Measurements from ENCODE around the gene COL6A3. TPM values are rescaled to one million over a fixed set of nuclear protein-coding genes. Genes with fewer than 3 reads are reported as not detected.

Gene COL6A3
- polyA plus RNA-seq, 1 of the 3 experiments (the other 2 are of a cell fraction), result 18.5 TPM

DNA sequence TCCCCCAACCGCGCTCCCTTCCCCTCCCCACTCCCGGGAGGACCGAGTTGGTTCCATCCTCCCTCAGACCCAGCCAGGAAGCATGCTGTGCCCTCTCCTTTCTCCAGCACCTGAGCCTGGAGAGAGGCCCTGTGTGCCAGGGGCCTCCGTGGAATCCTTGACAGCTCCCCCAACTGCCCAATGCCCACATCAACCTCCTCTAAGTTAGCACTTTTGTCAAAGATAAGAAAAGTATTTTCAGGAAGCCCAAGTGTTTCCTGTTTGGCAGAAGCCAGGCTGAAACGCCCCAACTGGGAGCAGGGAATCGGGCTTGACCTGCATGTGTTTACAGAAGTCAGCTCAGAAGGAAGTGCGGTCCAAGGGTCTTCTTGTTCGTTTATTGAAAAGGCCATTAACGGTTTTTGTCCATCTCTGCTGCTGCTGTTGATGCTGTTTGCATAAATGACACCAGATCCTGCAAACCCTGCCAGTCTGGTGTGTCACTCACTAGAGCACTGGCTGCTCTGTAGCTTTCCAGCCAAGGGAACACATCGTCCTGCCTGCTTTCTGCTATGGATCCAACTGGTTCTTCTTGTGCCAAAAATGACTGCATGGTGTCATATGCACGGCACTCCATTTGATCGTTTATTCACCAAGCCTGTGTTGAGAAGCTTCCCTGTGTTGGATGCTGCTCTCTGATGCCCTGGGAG is 35.4 kb upstream of the COL6A3 start:
- Histone ChIP-seq H3K9me3 (no peaks in the 10 kb centered on the region), H3F3A (replicated peaks; ENCODE audit: insufficient read depth) (no peaks in the 10 kb centered on the region), H3K36me3 (replicated peaks in 1 of 2; ENCODE audit: control insufficient read depth in 1 of 2, insufficient read depth in 2 of 2, low read length in 1 of 2) (no peaks in the 10 kb centered on the region), H3K4me2 (no peak overlapping the region), H3K27me3 (ENCODE audit: insufficient read depth) (no peaks in the 10 kb centered on the region), H3K9me2 (no peaks in the 10 kb centered on the region), H3K4me3 (ENCODE audit: low read depth in 2 of 2, low read length in 1 of 2) (no peak overlapping the region), H4K20me1 (ENCODE audit: insufficient read depth) (no peaks in the 10 kb centered on the region), H3K79me2 (ENCODE audit: insufficient read depth) (no peaks in the 10 kb centered on the region), H3K27ac (ENCODE audit: low read depth in 2 of 2, low read length in 1 of 2) (no peak overlapping the region), H3K9ac (no peak overlapping the region), H2AFZ (ENCODE audit: low read depth) (0 out of 2 replicates have a peak overlapping the region, but pooled peaks have one; percentile 48), H3K4me1 (ENCODE audit: control insufficient read depth in 1 of 2, insufficient read depth in 2 of 2, low read depth in 1 of 2, low read length in 1 of 2) (peaks cover 0 to 25% of the 10 kb centered on the region in 2 experiments; a peak in 1 of 4 replicates)
- CTCF ChIA-PET, result interaction anchor here (0.7 to 4.3 kb wide), 7 partner anchors 19 to 64 kb away, joined by 3 to 59 read pairs (median 4); no protein-coding TSS in a partner anchor
- TF ChIP-seq MXI1 (IDR thresholded peaks at IDR 0.05; ENCODE audit: low read depth, low read length) (no peak), SIN3A (IDR thresholded peaks at IDR 0.05; ENCODE audit: borderline replicate concordance, low read depth, low read length) (no peak), RFX5 (IDR thresholded peaks at IDR 0.05; ENCODE audit: low read length) (no peak), GATA2 (CRISPR knock-in tag; IDR thresholded peaks at IDR 0.05) (no peak), GABPA (IDR thresholded peaks at IDR 0.05; ENCODE audit: low read depth) (no peak), EP300 (IDR thresholded peaks at IDR 0.05; ENCODE audit: borderline replicate concordance in 1 of 2, low read depth in 1 of 2, low read length in 1 of 2) (no peak)
- TF ChIP-seq, protein P1, sequence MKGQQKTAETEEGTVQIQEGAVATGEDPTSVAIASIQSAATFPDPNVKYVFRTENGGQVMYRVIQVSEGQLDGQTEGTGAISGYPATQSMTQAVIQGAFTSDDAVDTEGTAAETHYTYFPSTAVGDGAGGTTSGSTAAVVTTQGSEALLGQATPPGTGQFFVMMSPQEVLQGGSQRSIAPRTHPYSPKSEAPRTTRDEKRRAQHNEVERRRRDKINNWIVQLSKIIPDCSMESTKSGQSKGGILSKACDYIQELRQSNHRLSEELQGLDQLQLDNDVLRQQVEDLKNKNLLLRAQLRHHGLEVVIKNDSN (IDR thresholded peaks at IDR 0.05; ENCODE audit: borderline replicate concordance, low read depth), result no peak
- TF ChIP-seq, protein P2, sequence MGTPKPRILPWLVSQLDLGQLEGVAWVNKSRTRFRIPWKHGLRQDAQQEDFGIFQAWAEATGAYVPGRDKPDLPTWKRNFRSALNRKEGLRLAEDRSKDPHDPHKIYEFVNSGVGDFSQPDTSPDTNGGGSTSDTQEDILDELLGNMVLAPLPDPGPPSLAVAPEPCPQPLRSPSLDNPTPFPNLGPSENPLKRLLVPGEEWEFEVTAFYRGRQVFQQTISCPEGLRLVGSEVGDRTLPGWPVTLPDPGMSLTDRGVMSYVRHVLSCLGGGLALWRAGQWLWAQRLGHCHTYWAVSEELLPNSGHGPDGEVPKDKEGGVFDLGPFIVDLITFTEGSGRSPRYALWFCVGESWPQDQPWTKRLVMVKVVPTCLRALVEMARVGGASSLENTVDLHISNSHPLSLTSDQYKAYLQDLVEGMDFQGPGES (IDR thresholded peaks at IDR 0.05; ENCODE audit: low read depth, low read length), result no peak
- no peak for DNase-seq
- POLR2A ChIA-PET, result no interaction called here
- WGBS (ENCODE audit: low lambda C conversion rate), result 91% methylated on average over 13 of the region's 13 CpGs

DNA sequence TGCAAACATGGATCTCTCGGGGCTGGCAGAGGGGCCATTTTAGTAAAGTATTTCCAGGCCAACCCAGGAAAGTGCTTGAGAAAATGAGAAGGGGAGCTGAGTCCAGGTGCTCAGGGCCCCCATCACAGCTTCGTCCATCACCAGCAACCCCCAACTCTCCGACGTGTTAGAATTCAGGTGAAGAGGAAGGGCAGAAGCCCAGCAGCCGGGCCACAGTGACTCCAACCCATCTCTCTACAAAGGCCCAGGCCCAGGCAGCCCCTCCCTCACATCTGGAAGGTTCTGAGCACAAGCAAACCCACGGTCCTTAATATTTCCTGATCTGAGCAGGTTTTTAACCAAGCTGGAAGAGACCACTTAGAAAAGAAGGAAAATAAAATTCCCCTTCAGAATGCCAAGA is 34.7 kb upstream of the COL6A3 start:
- ChIA-PET CTCF (interaction anchor here (1.9 to 4.3 kb wide), 3 partner anchors 26 to 38 kb away, joined by 5 to 59 read pairs (median 24); no protein-coding TSS in a partner anchor), POLR2A (interaction anchor here (0.6 kb wide), 1 partner anchor 20 kb away, joined by 5 read pairs; no protein-coding TSS in a partner anchor)
- WGBS (ENCODE audit: low lambda C conversion rate), result 92% methylated on average over 6 of the region's 6 CpGs
- no peak for DNase-seq
- H3K9me3 ChIP-seq, result no peaks in the 10 kb centered on the region
- no peaks in the 10 kb centered on the region for H3F3A ChIP-seq (replicated peaks; ENCODE audit: insufficient read depth)
- no peaks in the 10 kb centered on the region for H3K36me3 ChIP-seq (replicated peaks in 1 of 2; ENCODE audit: control insufficient read depth in 1 of 2, insufficient read depth in 2 of 2, low read length in 1 of 2)
- H3K4me2 ChIP-seq, result no peak overlapping the region
- H2AFZ ChIP-seq (ENCODE audit: low read depth), result no peak overlapping the region
- H3K9me2 ChIP-seq, result no peaks in the 10 kb centered on the region
- peaks cover 0 to 28% of the 10 kb centered on the region in 2 experiments; a peak in 1 of 4 replicates for H3K4me1 ChIP-seq (ENCODE audit: control insufficient read depth in 1 of 2, insufficient read depth in 2 of 2, low read depth in 1 of 2, low read length in 1 of 2)
- no peak overlapping the region for H3K27ac ChIP-seq (ENCODE audit: low read depth in 2 of 2, low read length in 1 of 2)
- H3K79me2 ChIP-seq (ENCODE audit: insufficient read depth), result no peaks in the 10 kb centered on the region
- no peak overlapping the region for H3K9ac ChIP-seq
- no peak overlapping the region for H3K4me3 ChIP-seq (ENCODE audit: low read depth in 2 of 2, low read length in 1 of 2)
- no peaks in the 10 kb centered on the region for H3K27me3 ChIP-seq (ENCODE audit: insufficient read depth)
- H4K20me1 ChIP-seq (ENCODE audit: insufficient read depth), result no peaks in the 10 kb centered on the region
- no peak for TF ChIP-seq FOXM1 (IDR thresholded peaks at IDR 0.05; ENCODE audit: low read depth)
- TF ChIP-seq, protein P3, sequence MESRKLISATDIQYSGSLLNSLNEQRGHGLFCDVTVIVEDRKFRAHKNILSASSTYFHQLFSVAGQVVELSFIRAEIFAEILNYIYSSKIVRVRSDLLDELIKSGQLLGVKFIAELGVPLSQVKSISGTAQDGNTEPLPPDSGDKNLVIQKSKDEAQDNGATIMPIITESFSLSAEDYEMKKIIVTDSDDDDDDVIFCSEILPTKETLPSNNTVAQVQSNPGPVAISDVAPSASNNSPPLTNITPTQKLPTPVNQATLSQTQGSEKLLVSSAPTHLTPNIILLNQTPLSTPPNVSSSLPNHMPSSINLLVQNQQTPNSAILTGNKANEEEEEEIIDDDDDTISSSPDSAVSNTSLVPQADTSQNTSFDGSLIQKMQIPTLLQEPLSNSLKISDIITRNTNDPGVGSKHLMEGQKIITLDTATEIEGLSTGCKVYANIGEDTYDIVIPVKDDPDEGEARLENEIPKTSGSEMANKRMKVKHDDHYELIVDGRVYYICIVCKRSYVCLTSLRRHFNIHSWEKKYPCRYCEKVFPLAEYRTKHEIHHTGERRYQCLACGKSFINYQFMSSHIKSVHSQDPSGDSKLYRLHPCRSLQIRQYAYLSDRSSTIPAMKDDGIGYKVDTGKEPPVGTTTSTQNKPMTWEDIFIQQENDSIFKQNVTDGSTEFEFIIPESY (IDR thresholded peaks at IDR 0.05; ENCODE audit: borderline replicate concordance, low read depth), result no peak
- no peak for TF ChIP-seq POLR2AphosphoS5 (IDR thresholded peaks at IDR 0.05; ENCODE audit: low read depth, low read length)
- TF ChIP-seq MEF2A (IDR thresholded peaks at IDR 0.05; ENCODE audit: borderline replicate concordance, low read depth), result no peak
- TF ChIP-seq, protein P4, sequence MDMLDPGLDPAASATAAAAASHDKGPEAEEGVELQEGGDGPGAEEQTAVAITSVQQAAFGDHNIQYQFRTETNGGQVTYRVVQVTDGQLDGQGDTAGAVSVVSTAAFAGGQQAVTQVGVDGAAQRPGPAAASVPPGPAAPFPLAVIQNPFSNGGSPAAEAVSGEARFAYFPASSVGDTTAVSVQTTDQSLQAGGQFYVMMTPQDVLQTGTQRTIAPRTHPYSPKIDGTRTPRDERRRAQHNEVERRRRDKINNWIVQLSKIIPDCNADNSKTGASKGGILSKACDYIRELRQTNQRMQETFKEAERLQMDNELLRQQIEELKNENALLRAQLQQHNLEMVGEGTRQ (IDR thresholded peaks at IDR 0.05; ENCODE audit: borderline replicate concordance, low read depth, low read length), result no peak
- TF ChIP-seq, protein P5, sequence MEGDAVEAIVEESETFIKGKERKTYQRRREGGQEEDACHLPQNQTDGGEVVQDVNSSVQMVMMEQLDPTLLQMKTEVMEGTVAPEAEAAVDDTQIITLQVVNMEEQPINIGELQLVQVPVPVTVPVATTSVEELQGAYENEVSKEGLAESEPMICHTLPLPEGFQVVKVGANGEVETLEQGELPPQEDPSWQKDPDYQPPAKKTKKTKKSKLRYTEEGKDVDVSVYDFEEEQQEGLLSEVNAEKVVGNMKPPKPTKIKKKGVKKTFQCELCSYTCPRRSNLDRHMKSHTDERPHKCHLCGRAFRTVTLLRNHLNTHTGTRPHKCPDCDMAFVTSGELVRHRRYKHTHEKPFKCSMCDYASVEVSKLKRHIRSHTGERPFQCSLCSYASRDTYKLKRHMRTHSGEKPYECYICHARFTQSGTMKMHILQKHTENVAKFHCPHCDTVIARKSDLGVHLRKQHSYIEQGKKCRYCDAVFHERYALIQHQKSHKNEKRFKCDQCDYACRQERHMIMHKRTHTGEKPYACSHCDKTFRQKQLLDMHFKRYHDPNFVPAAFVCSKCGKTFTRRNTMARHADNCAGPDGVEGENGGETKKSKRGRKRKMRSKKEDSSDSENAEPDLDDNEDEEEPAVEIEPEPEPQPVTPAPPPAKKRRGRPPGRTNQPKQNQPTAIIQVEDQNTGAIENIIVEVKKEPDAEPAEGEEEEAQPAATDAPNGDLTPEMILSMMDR (IDR thresholded peaks at IDR 0.05), result no peak
- TF ChIP-seq, protein P2 (IDR thresholded peaks at IDR 0.05; ENCODE audit: low read depth, low read length), result no peak
- no peak for TF ChIP-seq TAF1 (IDR thresholded peaks at IDR 0.05; ENCODE audit: borderline replicate concordance, low read depth, low read length)
- TF ChIP-seq SMC3 (IDR thresholded peaks at IDR 0.05; ENCODE audit: low read depth, low read length), result no peak
- no peak for TF ChIP-seq JUND (IDR thresholded peaks at IDR 0.05)
- no peak for TF ChIP-seq CHD2 (IDR thresholded peaks at IDR 0.05; ENCODE audit: low read length, partially characterized antibody)

All from SK-N-SH (cell line).